ENCODE results near the gene ACTRT2.

Gene ACTRT2

GRCh38 chr1:3013371-3014049, 7.8 kb upstream of the ACTRT2 start:
- no peak overlapping the region for H3K4me3 ChIP-seq (ENCODE audit: low read depth, low read length)
- POLR2A ChIA-PET: no interaction called here
- DNase-seq (ENCODE audit: low read depth, low spot score): no peak
- TF ChIP-seq, protein P1, sequence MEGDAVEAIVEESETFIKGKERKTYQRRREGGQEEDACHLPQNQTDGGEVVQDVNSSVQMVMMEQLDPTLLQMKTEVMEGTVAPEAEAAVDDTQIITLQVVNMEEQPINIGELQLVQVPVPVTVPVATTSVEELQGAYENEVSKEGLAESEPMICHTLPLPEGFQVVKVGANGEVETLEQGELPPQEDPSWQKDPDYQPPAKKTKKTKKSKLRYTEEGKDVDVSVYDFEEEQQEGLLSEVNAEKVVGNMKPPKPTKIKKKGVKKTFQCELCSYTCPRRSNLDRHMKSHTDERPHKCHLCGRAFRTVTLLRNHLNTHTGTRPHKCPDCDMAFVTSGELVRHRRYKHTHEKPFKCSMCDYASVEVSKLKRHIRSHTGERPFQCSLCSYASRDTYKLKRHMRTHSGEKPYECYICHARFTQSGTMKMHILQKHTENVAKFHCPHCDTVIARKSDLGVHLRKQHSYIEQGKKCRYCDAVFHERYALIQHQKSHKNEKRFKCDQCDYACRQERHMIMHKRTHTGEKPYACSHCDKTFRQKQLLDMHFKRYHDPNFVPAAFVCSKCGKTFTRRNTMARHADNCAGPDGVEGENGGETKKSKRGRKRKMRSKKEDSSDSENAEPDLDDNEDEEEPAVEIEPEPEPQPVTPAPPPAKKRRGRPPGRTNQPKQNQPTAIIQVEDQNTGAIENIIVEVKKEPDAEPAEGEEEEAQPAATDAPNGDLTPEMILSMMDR (IDR thresholded peaks at IDR 0.05; ENCODE audit: insufficient read depth, low read length, missing control alignments): no peak
- CTCF ChIA-PET: interaction anchor here (0.7 to 1.6 kb wide), 3 partner anchors 10 to 411 kb away, joined by 3 to 5 read pairs (median 4); no protein-coding TSS in a partner anchor

- H3K4me3 ChIP-seq (ENCODE audit: low read depth, low read length): no peak overlapping the region
- ChIA-PET CTCF (interaction anchor here (1.3 kb wide), 1 partner anchor 411 kb away, joined by 4 read pairs; no protein-coding TSS in a partner anchor), POLR2A (no interaction called here)
- TF ChIP-seq, protein P1 (IDR thresholded peaks at IDR 0.05; ENCODE audit: insufficient read depth, low read length, missing control alignments): no peak
- DNase-seq (ENCODE audit: low read depth, low spot score): no peak
These were observed 7.2 kb upstream of the ACTRT2 start for GRCh38 chr1:3014050-3014440.

GRCh38 chr1:3014443-3015268, 6.6 kb upstream of the ACTRT2 start:
- H3K4me3 ChIP-seq (ENCODE audit: low read depth, low read length): no peak overlapping the region
- POLR2A ChIA-PET: no interaction called here
- no peak for DNase-seq (ENCODE audit: low read depth, low spot score)
- TF ChIP-seq, protein P1 (IDR thresholded peaks at IDR 0.05; ENCODE audit: insufficient read depth, low read length, missing control alignments): no peak
- CTCF ChIA-PET: no interaction called here

GRCh38 chr1:3015269-3015635, 6.0 kb upstream of the ACTRT2 start:
- TF ChIP-seq, protein P1 (IDR thresholded peaks at IDR 0.05; ENCODE audit: insufficient read depth, low read length, missing control alignments): no peak
- H3K4me3 ChIP-seq (ENCODE audit: low read depth, low read length): no peak overlapping the region
- no peak for DNase-seq (ENCODE audit: low read depth, low spot score)
- CTCF ChIA-PET: no interaction called here
- POLR2A ChIA-PET: no interaction called here

GRCh38 chr1:3015744-3016143, 5.5 kb upstream of the ACTRT2 start:
- no peak for DNase-seq (ENCODE audit: low read depth, low spot score)
- no peak overlapping the region for H3K4me3 ChIP-seq (ENCODE audit: low read depth, low read length)
- ChIA-PET CTCF (no interaction called here), POLR2A (no interaction called here)
- TF ChIP-seq, protein P1 (IDR thresholded peaks at IDR 0.05; ENCODE audit: insufficient read depth, low read length, missing control alignments): no peak

DNA sequence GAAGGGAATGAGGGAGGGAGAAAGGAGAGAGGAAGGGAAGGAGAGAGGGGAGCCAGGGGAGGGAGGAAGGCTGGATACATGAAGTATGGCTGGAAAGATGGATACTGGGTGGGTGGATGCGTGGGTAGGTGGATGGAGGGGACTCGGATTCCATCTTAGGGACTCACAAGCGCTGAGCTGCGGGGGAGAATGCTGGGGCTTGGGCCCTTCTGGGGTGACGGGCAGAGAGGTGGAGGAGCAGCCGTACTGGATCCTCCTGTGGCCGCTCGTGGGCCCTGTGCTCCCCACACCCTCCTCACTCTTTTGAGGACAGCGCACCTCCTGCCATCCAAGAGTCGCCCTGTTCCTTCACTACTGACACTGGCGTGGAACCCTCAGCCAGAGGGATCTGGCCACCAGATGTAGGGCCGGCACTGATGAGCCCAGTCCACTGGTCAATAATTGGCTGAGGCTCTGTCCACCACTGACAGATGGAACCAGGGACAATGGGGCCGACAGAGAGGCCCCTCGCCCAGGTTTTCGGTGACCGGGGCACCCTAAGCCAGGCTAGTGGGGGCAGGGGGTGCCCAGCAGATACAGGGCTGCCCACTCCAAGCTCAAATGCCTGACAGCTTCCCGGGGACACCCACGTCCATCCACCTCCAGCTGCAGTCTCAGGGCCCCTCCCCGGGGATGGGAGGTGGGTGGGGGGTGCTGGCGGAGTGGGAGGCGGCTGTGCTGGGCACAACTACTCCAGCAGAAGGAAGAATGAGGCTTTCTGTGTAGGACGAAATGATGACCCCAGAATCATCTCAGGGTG, 4.4 kb upstream of the ACTRT2 start:
- TF ChIP-seq, protein P1 (IDR thresholded peaks at IDR 0.05; ENCODE audit: insufficient read depth, low read length, missing control alignments): no peak
- no peak overlapping the region for H3K4me3 ChIP-seq (ENCODE audit: low read depth, low read length)
- CTCF ChIA-PET: no interaction called here
- POLR2A ChIA-PET: no interaction called here
- no peak for DNase-seq (ENCODE audit: low read depth, low spot score)
